ENCODE results near the gene ALKBH2.

- TF ChIP-seq CTCF (IDR thresholded peaks at IDR 0.05) (no peak), POLR2A (IDR thresholded peaks at IDR 0.05) (no peak)
Measured at GRCh38 chr12:109058773-109059172, 34.5 kb downstream of the ALKBH2 start.

All from adrenal gland (tissue), 5 donors.